Measurements from ENCODE around the gene RXRA.

Gene RXRA

DNA sequence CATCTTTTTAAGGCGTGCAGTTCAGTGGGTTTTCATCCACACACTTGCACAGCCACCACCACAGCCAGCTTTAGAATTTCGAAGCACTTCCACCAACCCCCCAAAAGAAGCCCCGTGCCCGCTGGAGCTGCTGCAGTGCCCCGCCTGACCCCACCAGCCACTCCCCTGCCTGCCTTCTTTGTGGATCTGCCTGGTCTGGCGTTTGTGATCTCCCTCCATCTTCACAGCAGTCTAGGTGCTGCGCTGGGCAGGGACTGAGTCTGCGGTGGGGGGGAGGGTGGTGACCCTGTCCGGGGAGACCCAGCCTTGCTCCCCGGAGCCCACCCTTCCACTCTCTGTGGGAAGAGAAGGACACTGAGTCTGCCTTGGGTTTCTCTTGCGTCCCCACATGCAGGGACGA lies 40.8 kb downstream of the RXRA start:
- no peak for DNase-seq (ENCODE audit: low read depth in 2 of 2)

DNA sequence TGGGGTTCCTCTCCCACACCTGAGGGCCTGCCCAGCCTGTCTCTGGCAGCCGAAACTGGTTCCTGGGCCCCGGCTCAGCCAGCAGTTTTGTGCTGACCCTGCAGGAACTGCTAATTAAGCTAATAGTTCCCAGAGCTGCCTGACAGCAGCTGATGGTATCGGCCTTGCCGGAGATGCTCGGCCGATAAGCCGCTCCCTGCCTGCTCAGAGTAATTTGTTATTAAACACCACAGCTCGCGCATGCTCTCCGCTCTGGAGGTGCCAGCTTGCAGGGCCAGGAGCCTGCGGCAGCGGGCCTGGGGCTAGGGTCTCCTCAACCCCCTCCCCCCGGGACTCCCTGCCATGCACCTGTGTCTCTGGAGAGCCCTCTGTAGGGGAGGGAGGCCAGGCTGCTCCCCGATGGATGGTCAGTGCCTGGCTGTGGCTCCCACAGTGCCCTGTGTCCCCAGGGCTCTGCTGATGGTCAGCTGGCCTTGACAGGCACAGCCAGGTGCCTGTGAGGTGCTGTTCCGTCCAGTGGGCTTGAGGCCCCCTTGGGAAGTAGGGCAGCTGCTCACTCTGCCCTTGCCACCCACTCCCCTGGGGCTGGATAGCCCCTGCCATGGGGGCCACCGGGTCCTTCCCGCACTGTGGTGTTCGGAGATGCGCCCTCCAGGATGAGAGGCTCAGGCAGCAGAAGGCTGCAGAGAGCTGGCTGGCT lies 41.7 kb downstream of the RXRA start:
- no peak for DNase-seq (ENCODE audit: low read depth in 2 of 2)

DNA sequence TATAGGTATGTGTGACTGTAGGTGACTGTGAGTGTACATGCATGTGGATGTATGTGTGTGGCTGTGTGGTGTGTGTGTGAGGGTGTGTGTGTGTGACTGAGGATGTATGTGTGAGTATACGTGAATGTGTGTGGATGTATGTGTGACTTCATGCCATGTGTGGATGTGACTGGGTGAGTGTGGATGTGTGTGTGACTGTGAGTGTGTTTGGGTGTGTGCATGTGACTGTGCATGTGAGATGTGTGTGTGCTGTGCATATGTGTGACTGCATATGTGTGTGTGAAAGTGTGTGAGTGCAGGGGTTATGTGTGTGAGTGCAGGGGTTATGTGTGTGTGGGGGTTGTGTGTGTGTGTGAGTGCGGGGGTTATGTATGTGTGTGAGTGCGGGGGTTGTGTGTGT lies 42.3 kb downstream of the RXRA start:
- DNase-seq (ENCODE audit: low read depth in 2 of 2) = no peak

DNA sequence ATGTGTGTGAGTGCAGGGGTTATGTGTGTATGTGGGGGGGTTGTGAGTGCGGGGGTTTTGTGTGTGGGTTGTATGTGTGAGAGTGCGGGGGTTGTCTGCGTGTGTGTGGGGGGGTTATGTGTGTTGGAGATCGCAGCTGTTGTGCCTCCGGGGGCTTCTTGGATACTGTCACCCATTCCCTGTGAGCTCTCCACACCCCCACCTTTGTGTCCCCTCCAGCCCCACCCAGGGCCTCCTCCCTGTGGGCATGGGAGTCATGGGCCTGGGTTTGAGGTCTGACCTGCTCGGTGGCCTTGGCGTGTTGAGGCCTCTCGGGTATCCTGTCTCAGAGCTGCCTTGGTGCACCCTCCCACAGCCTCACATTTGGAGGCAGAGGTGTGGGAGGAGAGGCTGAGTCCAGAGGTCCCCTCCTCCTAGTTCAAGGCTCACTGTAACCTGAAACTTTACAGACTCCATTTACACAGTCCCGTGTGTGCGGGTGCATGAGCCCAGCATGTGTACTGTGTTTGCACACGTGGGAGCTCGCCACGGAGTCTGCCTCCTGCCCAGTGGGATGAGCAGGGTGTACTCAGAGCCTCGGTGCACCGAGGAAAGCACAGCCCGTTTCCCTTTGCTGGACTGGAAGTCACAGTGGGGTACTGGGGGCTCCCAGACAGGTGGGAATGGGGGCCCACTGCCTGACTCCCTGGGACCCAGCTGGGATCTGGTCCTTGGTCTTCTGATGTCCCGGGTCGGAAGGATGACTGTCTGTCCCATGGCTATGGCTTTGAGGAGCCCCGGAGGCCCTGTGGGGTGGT lies 43.4 kb downstream of the RXRA start:
- DNase-seq (ENCODE audit: low read depth in 2 of 2) = no peak

DNA sequence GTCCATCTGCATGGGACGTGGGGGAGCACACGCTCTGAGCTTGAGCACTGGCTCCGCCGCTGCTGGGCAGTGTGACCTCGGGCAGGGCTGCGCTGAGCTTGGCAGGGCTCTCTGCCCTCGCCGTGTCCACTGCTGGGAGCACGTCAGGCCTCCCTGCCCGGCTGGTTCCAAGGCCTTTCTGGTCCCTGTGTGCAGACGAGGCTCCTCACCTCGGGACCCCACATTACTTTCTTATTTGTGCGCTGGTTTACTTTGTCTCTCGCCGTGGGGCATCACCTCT lies 43.9 kb downstream of the RXRA start:
- no peak for DNase-seq (ENCODE audit: low read depth in 2 of 2)

DNA sequence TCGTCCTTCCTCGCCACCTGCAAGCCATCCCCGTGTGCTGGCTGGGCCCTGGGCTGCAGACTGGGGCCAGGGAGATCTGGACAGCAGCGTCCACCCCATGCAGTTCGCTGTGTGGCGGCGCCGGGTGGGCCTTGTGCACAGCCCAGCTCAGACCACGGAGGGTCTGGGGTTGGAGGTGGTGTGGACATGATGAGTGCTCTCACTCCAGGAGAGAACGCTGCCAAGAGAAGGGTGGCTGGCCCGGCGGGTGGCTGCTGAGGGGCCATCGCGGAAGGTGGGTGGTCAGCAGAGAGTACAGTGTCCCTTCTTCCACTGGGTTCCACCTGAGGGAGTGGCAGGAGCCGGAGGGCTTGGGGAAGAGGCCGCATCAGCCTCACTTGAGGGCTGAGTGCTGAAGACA lies 44.4 kb downstream of the RXRA start:
- DNase-seq (ENCODE audit: low read depth in 2 of 2) = no peak

DNA sequence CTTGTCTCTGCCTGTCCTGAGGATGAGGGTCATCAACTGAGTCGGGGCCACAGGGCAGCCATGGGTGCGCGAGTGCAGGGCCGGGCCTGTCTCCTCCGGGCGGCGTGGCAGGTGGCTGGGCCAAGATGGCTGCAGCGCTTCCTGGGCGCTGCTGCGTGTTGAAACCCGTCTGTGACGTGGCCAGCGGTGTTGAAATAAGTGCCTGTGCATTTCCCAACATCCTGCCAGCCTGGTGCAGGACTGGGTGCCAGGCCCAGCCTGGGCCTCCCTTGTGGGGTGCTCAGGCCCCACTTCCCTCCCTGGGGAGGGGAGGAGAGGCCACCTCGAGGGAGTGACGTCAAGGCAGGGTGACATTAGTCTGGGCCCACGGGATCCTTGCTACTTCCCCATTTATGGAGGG lies 45.5 kb downstream of the RXRA start:
- no peak for DNase-seq (ENCODE audit: low read depth in 2 of 2)

DNA sequence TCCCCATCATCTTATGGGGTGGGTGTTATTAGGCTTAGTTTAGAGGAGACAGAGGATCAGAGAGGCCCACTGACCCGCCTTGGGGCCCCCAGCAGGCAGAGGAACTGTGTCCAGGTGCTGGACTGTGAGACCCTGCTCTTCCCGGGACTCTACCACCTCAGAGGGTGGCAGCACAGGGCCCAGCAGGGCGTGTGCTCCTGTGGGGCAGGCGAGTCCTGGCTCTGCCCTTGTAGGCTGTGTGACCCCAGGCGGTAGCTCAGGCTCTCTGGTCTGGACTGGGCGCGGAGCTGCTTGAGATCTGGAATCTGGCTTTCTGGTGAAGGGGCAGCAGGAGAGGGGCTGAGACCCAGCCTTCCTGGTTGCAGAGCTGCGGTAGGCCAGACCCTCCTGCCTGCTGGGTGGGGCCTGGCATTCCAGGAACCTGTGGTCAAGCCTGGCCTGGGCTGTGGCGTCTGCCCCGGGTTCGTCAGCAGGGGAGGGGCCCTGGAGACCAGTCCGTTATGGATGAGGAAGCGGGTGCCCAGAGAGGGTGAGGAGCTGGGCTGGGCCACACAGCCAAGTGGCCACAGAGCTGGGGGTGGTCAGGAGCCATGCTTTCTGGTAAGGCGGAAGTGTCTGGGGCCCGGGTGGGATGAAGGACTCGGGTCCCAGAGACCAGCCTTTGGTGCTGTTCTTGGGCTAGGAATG lies 46.5 kb downstream of the RXRA start:
- no peak for DNase-seq (ENCODE audit: low read depth in 2 of 2)

DNA sequence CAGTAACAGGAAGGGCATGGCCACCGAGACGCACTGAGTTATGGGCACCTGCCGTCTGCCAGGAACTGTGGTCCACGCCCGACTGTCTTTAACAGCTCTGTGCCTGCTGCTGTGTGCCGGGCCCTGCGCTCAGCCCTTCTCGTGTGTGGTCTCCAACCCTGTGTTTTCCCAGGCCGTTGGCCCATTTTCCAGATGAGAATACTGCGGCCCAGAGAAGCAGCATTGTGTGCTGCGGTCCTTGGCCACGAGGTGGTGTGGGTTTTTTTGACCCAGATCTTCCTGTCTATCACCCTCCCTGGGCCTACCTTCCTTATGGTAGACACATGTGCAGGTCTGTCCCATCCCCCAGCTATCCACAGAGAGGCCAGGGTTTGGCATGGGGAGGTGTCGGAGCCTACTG lies 47.0 kb downstream of the RXRA start:
- no peak for DNase-seq (ENCODE audit: low read depth in 2 of 2)

DNA sequence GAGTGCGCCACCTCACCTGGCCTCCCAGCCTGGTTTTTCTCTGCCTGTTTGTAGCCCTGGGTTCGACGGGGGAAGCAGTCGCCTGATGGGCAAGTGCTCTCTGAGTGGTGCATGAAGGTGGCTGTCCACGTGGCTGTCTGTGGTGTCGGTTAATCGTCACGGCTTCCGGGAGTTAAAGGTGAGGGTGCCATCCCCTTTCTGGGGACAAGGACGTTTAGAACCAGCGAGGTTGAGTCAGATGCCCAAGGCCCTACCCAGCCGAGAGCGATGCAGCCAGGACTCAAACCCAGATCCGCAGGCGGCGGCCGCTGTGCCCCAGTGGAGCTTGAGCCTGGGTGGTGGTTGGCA lies 47.7 kb downstream of the RXRA start:
- no peak for DNase-seq (ENCODE audit: low read depth in 2 of 2)

DNA sequence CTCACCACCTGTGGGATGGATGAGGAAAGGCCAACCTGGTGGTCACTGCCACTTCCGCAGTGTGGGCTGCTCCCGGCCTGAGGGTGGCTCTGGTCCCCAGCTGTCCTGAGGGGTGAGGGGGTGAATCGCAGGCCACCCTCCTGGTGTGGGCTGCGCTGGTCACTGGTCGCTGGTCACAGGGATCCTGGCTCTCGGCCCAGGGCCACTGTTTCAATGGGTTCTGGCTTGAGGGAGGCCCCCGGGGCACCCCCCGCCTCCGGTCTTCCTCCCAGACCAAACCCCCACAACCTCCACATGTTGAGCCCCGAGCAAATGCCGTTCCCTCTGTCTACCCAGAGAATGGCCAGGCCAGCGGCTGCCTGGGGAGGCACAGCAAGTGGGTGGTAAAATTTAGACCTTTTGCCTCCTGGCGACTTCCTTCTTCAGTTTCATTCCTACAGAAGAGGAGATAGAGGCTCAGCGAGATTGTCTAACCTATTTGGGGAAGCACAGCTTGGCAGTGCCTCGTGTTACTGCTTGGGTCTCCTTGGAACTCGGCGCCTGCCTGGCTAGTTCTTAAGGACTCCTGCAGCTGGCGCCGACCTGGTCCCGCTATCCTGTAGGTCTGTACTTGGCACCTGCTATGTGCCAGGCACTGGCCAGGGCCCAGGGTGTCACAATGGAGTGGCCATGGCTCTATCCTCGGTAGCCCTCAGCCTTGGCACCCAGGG lies 48.2 kb downstream of the RXRA start:
- DNase-seq (ENCODE audit: low read depth in 2 of 2) = no peak

DNA sequence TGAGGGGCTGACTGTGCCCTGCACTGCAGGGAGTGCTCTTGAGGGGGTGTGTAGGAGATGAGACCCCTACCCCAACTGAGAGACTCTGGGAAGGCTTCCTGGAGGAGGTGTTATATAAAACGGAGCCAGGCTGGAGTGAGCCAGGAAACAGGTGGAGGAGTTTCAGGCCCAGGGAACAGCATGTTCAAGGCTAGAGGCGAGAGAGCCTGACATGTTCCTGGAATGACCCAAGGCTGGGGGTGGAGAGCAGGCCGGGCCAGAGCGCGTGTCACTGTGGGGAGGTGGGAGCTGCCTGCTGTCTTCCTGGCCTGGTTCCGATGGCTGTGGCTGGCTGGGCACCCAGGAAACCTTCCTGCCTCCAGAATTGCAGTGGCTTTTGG lies 48.7 kb downstream of the RXRA start:
- no peak for DNase-seq (ENCODE audit: low read depth in 2 of 2)

DNA sequence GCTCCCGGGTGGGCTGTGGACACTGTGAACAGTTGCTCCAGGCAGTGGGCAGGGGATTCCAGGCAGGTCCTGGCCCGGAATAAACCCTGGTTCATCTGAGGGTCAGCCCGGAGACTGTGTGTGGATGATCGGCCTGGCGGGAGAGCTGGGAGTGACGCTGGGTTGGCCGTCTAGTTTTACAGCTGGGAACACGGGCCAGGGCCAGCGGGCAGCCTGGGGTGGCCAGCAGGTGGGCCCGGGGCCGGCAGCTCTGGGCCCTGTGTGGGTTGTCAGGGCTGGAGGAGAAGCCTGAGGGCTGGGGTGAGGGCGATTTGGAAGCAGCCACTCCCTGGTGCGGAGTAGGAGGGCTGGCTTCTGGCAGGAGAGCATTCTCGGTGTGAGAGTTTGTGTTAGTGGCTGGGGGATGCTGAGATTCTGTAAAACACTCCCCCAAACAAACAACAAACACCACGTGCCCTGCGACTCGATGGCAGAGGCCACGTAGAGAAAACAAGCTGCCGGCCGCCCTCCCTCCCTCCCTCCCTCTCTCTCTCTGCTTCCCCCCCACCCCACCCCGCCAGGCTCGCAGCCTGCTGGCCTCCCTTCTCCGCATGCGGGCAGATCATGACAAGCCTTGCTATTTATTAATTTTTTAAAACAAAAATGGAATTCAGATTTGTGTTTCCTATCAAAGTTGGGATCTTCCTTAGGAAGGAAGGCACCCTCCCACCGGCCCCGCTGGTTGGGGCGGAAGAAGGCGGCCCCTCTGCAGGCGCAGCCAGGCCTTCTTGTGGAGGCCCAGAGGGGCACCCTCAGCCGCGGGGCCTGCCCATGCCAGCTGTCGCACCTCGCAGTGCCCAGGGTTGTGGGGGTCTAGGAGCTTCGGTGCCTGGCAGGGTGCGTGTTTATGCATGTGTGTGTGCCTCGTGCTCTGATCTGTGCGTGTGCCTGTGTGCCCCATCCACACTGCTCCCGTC lies 49.5 kb downstream of the RXRA start:
- no peak for DNase-seq (ENCODE audit: low read depth in 2 of 2)

DNA sequence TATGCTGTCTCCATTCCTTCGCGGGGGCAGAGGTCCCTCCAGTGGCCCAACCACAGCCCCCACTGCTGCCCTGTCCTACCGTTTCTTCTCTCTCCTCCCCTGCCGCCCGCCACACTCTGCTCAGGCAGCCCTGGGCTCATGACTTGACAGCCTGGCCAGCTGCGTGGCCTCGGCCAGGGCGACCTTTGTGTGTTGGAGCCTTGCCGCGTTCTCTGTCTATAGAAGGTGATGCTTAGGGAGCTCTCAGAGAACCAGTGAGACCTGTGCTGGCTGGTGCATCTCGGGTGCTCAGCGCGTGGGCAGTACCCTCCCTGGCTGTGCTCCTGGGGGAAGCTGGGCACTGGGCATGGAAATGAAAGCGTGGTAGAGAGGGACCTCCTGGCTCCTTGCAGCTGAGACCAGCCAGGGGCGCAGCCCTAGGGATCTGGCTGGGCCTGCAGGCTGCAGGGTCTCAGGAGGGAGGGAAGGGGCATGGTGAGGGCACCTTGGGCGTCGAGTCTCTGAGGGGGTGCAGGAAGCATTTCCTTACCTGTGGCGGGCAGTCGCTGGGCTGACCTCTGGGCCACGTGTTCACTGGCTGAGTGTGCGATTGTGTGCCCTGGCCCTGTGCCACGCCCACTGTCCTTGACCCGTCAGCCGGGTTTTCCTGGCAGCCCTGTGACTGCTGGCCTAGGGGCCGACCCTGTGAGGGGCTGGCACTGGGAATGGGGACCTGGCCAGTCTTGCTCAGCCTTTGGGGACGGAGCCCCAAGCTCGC lies 50.3 kb downstream of the RXRA start:
- no peak for DNase-seq (ENCODE audit: low read depth in 2 of 2)

DNA sequence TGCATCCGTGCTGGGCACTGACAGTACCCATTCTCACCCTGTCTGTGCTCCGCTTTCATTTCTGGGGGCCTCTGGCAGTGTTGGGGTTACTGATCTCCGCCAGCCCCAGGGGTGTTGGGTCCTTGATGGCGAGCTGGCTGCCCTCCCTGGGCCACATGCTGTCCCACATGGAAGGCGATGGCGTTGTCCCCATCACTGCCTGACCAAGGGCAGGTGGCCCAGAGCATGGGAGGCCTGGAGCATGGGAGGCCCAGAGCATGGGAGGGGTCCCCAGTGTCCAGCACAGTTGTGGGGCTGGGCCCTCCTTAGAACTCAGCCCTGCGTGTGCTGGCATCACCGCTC lies 50.9 kb downstream of the RXRA start:
- DNase-seq (ENCODE audit: low read depth in 2 of 2) = no peak

DNA sequence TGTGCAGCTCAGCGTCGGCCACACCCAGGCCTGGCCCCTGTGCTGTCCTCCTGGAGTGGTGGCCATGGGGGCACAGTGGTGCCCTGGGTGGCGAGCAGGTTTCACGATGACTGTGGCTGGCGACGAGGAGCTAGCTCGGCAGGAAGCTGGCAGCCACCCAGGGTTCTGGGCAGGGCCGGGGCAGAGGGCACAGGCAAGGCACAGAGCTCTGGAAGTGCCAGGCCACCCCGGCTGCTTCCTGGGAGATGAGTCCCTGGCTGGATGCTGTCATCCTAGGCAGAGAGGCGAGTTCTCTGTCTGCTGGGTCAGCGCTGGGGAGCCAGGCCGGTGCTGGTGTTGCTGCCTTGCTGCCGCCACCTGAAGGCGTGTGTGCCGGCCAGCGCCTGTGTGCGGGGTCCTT lies 51.7 kb downstream of the RXRA start:
- no peak for DNase-seq (ENCODE audit: low read depth in 2 of 2)

DNA sequence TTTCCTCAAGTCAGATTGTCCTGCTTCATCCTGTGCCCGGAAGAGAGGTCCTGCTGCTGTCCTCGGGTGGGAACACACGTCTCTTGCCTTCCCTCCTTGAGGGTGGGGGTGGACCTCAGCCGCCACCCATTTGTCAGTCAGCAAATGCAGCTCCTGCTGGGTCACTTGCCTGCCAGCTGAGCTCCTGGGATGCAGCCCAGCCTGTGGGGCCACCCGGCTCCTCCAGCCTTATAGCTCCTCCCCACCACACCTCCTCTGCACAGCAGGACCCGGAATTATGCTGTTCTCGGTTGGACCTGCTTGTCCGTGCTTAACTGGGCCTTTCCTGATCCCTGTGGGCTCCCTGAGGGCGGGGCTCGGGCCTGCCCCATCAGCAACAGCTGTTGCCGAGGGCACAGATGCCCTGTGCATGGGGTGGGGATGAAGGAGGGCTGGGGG lies 52.7 kb downstream of the RXRA start:
- DNase-seq (ENCODE audit: low read depth in 2 of 2) = no peak

DNA sequence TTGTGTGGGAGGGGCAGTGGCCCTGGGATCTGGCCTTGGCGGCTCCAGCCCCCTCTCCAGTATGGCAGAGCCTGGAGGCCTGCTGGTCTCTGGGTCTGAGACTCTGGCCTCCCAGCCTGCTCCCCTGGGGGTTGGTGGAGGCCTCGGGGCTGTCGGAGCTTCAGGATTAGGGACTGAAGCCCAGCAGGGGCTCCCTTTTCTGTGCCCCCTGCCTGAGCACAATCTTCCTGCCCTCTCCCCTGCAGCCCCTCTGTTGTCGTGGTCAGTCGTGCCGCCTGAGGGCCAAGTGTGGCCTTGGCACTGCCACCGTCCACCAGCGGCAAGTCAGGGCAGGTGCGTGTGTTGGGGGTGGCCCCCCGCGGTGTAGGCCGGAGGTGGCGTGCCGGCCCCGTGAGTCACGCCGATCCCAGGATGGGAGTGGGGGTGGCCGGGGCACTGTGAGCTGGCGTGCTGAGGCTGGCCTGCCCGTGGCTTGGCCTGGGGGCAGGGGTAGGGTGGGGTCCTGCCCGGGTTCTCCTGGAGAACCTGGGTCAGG lies 53.6 kb downstream of the RXRA start:
- DNase-seq (ENCODE audit: low read depth in 2 of 2) = no peak

DNA sequence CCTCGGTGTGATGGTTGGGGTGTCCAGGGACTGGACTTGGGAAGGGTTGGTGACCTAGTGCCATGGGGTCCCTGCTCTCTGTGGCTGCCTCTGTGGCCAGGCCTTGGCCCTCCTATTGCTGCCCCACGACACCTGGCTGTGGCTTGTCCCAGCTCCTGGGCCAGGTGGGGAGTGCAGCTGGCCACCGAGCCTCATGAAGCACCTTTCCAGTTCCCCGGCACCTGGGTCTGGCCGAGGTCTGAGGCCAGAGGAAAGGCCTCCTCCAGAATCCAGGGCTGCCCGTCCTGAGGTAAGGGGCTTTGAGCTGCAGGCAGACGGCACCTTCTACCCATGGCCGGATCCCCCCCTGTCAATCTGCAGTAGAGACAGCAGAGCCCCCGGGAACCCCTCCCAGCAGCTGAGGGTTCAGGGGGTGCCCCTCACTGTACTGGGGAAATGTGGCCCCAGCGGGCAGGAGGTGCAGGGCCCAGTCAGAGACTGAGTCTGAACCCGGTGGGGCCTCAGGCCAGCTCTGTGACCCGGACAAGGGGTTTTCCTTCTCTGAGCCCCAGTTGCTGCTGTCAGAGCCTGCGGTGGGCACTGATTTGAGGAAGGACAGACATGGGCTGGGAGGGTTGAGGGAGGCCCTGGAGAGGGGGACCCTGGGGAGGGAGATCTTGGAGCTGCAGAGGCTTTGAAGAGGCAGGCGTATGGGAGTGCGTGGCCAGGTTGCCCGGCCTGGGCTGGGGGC lies 54.5 kb downstream of the RXRA start:
- no peak for DNase-seq (ENCODE audit: low read depth in 2 of 2)

DNA sequence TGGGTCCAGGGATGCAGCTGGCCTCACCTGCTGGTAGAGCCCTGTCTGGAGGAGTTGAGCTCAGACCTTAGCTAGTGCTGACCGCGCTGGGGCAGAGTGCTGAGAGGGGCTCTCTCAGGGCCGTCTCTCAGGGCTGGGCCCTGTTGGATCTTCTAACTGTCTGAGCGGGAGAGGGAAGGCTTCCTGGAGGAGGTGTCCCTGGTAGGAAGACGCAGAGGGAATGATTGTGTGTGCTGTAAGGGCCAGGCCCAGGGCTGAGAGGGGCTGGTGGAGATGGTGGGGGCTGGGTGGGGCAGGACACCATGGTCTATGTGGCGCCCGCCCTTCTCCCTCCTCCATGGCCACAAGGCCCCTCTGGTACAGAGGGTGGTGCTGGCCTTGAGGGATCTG lies 55.0 kb downstream of the RXRA start:
- no peak for DNase-seq (ENCODE audit: low read depth in 2 of 2)

Measured in fibroblast of skin of left biceps (primary cell).